Measurements from ENCODE around the gene CNIH1.

CNIH1 gene

DNA sequence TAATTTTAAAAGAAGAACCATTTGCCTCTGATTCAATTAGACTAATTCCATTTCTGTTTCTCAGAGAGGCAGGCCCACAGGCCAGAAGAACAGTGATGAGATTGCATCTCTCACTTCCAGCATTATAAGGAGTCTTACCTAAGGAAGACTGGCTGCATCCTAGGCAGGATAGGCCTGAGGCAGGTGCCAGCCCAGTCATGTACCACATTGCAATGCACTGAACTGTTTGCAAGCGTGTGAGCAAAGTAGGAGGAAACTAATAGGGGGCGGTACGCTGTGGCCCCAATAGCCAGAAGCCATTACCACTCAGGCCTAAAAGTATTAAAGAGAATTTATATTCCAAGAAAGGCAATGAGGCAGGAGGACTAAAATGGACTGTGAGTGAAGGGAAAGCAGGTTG is 12.1 kb upstream of the CNIH1 start:
- Histone ChIP-seq H3K36me3 (ENCODE audit: control insufficient read depth, low read length) (no peaks in the 10 kb centered on the region), H3K9me2 (replicated peaks; ENCODE audit: control insufficient read depth, low read length) (no peaks in the 10 kb centered on the region), H3K4me3 (ENCODE audit: low read length) (no peak overlapping the region), H3K27ac (ENCODE audit: low read depth, low read length) (no peak overlapping the region), H3K79me2 (ENCODE audit: control insufficient read depth, low read length) (no peaks in the 10 kb centered on the region), H3K4me2 (ENCODE audit: low read length) (no peak overlapping the region), H3F3A (ENCODE audit: control insufficient read depth, insufficient read depth) (no peaks in the 10 kb centered on the region), H4K20me1 (ENCODE audit: control insufficient read depth, insufficient read depth, low read depth, low read length) (no peaks in the 10 kb centered on the region), H3K9me3 (ENCODE audit: control insufficient read depth, insufficient read depth, low read length) (no peaks in the 10 kb centered on the region), H3K27me3 (ENCODE audit: control insufficient read depth, low read length) (peaks cover 6% of the 10 kb centered on the region; the same call in 1 of the 2 replicates), H3K4me1 (ENCODE audit: control insufficient read depth, low read length) (no peaks in the 10 kb centered on the region)
- TF ChIP-seq EZH2phosphoT487 (IDR thresholded peaks at IDR 0.05; ENCODE audit: borderline replicate concordance, low read length): no peak
- TF ChIP-seq, protein P1, sequence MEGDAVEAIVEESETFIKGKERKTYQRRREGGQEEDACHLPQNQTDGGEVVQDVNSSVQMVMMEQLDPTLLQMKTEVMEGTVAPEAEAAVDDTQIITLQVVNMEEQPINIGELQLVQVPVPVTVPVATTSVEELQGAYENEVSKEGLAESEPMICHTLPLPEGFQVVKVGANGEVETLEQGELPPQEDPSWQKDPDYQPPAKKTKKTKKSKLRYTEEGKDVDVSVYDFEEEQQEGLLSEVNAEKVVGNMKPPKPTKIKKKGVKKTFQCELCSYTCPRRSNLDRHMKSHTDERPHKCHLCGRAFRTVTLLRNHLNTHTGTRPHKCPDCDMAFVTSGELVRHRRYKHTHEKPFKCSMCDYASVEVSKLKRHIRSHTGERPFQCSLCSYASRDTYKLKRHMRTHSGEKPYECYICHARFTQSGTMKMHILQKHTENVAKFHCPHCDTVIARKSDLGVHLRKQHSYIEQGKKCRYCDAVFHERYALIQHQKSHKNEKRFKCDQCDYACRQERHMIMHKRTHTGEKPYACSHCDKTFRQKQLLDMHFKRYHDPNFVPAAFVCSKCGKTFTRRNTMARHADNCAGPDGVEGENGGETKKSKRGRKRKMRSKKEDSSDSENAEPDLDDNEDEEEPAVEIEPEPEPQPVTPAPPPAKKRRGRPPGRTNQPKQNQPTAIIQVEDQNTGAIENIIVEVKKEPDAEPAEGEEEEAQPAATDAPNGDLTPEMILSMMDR (IDR thresholded peaks at IDR 0.05; ENCODE audit: low read depth, low read length, poor library complexity, severe bottlenecking): no peak

DNA sequence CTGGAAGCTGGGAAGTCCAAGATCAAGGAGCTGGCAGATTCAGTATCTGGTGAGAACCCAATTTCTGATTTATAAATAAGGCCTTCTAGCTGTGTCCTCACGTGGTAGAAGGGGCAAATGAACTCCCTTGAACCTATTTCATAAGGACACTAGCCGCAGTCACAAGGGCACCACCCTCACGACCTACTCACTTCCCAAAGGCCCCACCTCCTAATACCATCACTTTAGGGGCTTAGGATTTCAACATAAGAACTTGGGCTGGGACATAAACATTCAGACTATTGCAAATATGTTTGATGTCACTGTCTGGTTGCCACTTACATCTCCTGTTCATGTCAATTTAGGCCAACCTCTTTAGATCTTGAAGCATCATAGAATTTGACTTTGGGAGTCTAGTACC is 10.8 kb upstream of the CNIH1 start:
- Histone ChIP-seq H3K27me3 (ENCODE audit: control insufficient read depth, low read length) (peaks cover 6% of the 10 kb centered on the region; the same call in 1 of the 2 replicates), H3K9me3 (ENCODE audit: control insufficient read depth, insufficient read depth, low read length) (no peaks in the 10 kb centered on the region), H3K9me2 (replicated peaks; ENCODE audit: control insufficient read depth, low read length) (no peaks in the 10 kb centered on the region), H3K79me2 (ENCODE audit: control insufficient read depth, low read length) (no peaks in the 10 kb centered on the region), H3K4me3 (ENCODE audit: low read length) (no peak overlapping the region), H4K20me1 (ENCODE audit: control insufficient read depth, insufficient read depth, low read depth, low read length) (no peaks in the 10 kb centered on the region), H3F3A (ENCODE audit: control insufficient read depth, insufficient read depth) (no peaks in the 10 kb centered on the region), H3K4me1 (ENCODE audit: control insufficient read depth, low read length) (no peaks in the 10 kb centered on the region), H3K36me3 (ENCODE audit: control insufficient read depth, low read length) (no peaks in the 10 kb centered on the region), H3K27ac (ENCODE audit: low read depth, low read length) (no peak overlapping the region), H3K4me2 (ENCODE audit: low read length) (no peak overlapping the region)
- TF ChIP-seq EZH2phosphoT487 (IDR thresholded peaks at IDR 0.05; ENCODE audit: borderline replicate concordance, low read length): no peak
- TF ChIP-seq, protein P1 (IDR thresholded peaks at IDR 0.05; ENCODE audit: low read depth, low read length, poor library complexity, severe bottlenecking): no peak

DNA sequence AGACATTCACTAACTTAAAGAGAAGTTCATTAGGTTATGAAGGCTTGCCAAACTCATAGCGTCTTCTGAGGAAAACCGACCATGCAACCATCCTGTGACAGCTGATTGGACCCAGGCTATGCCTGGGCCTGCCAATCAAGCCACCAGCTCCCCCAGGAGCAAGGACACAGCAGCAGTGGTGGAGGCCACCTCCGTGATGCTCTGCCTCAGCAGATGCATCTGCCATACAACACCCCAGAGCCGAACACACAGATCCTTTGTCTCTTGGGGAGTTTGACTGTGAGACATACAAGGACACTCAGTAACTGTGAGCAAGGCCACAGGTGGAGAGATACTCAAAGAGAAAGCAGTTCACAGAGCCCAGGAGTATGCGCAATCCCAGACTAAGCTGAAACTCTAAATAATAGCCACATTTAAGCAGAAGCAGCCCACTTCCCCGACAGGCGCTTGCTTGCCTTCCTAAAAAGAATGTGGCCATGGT is 10.0 kb upstream of the CNIH1 start:
- Histone ChIP-seq H4K20me1 (ENCODE audit: control insufficient read depth, insufficient read depth, low read depth, low read length) (no peaks in the 10 kb centered on the region), H3K9me2 (replicated peaks; ENCODE audit: control insufficient read depth, low read length) (no peaks in the 10 kb centered on the region), H3K27ac (ENCODE audit: low read depth, low read length) (no peak overlapping the region), H3K9me3 (ENCODE audit: control insufficient read depth, insufficient read depth, low read length) (no peaks in the 10 kb centered on the region), H3K27me3 (ENCODE audit: control insufficient read depth, low read length) (peaks cover 11% of the 10 kb centered on the region; the same call in 1 of the 2 replicates), H3K36me3 (ENCODE audit: control insufficient read depth, low read length) (no peaks in the 10 kb centered on the region), H3K4me2 (ENCODE audit: low read length) (no peak overlapping the region), H3K4me1 (ENCODE audit: control insufficient read depth, low read length) (no peaks in the 10 kb centered on the region), H3K79me2 (ENCODE audit: control insufficient read depth, low read length) (no peaks in the 10 kb centered on the region), H3F3A (ENCODE audit: control insufficient read depth, insufficient read depth) (no peaks in the 10 kb centered on the region), H3K4me3 (ENCODE audit: low read length) (no peak overlapping the region)
- TF ChIP-seq, protein P1 (IDR thresholded peaks at IDR 0.05; ENCODE audit: low read depth, low read length, poor library complexity, severe bottlenecking): no peak
- TF ChIP-seq EZH2phosphoT487 (IDR thresholded peaks at IDR 0.05; ENCODE audit: borderline replicate concordance, low read length): no peak

Data from DOHH2 (cell line).